PC-9 (cell line): ENCODE results near the gene RASAL3.

Experiments used
- CTCF ChIP-seq: fragments of 200-600 bp; sonication (generic); conservative IDR thresholded peaks from 2 replicates; pipeline ENCODE4 v1.6.1; 2017; ENCODE audit warnings: mixed run types, antibody characterized with exemption, mild to moderate bottlenecking, moderate library complexity
- EZH2 ChIP-seq: fragments of 200-600 bp; sonication (generic); IDR thresholded peaks from 2 replicates; pipeline ENCODE4 v1.8.0; 2017; ENCODE audit warnings: antibody characterized with exemption, low read depth

DNA sequence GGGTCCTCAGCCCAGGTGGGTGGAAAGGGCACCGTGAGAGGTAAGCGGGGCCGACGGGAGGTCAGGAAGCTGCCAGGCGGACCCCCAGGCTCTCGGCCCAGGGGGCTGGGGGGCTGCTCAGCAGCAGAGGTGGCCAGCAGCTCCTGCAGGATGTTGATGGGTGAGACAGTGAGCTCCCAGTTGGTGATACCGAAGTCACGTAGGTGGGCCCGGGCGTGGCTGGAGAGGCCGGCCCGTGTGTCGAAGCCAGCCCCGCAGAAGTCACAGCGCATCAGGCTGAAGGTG, 27.6 kb downstream of the RASAL3 start:
- TF ChIP-seq CTCF (no peak), EZH2 (no peak)
